Mucosa of rectum (tissue), 2 donors: Measurements from ENCODE around the gene UBE2J2.

ENCODE experiments used
- H3K27ac ChIP-seq, 2 donors: one replicate each; pipeline ENCODE4 v1.7.0; 2013; ENCODE audit warnings: inconsistent platforms in 2 of 2, low read depth in 2 of 2, low read length in 2 of 2
- H3K27me3 ChIP-seq, 2 donors: one replicate each; pipeline ENCODE4 v1.7.0; 2013; ENCODE audit warnings: low read length in 2 of 2; ENCODE audit not compliant: control insufficient read depth in 2 of 2, insufficient read depth in 2 of 2
- H3K36me3 ChIP-seq, 2 donors: one replicate each; pipeline ENCODE4 v1.7.0; 2013; ENCODE audit warnings: low read length in 2 of 2; ENCODE audit not compliant: control insufficient read depth in 2 of 2, insufficient read depth in 2 of 2
- H3K4me1 ChIP-seq, 2 donors: one replicate each; pipeline ENCODE4 v1.7.0; 2013; ENCODE audit warnings: low read length in 2 of 2, mild to moderate bottlenecking in 1 of 2; ENCODE audit not compliant: control insufficient read depth in 2 of 2, insufficient read depth in 2 of 2
- H3K4me3 ChIP-seq, 2 donors: one replicate each; pipeline ENCODE4 v1.7.0; 2013; ENCODE audit warnings: low read length in 2 of 2
- H3K9ac ChIP-seq, 2 donors: one replicate each; pipeline ENCODE4 v1.7.0; 2013; ENCODE audit warnings: low read length in 2 of 2, low read depth in 1 of 2, mild to moderate bottlenecking in 1 of 2
- H3K9me3 ChIP-seq, 2 donors: one replicate each; pipeline ENCODE4 v1.7.0; 2013; ENCODE audit warnings: low read length in 2 of 2; ENCODE audit not compliant: control insufficient read depth in 2 of 2
- donor health status: healthy.
- donor health status: Normal muscosa, but diverticular disease.

The UBE2J2 gene

GRCh38 chr1:1286313-1287261 is 12.9 kb upstream of the UBE2J2 start:
- Histone ChIP-seq H3K27me3 (peaks cover 4 to 28% of the 10 kb centered on the region in 2 donors), H3K27ac (no peak overlapping the region), H3K4me1 (peaks cover 16 to 27% of the 10 kb centered on the region in 2 donors)

GRCh38 chr1:1285611-1286311 is 12.1 kb upstream of the UBE2J2 start:
- Histone ChIP-seq H3K4me3 (no peak overlapping the region), H3K27me3 (peaks cover 4 to 28% of the 10 kb centered on the region in 2 donors), H3K9ac (no peak overlapping the region), H3K36me3 (no peaks in the 10 kb centered on the region), H3K9me3 (no peaks in the 10 kb centered on the region), H3K27ac (no peak overlapping the region), H3K4me1 (peaks cover 16 to 25% of the 10 kb centered on the region in 2 donors)

More at GRCh38 chr1:1286313-1287261, 12.9 kb upstream of the UBE2J2 start:
- H3K9ac ChIP-seq = no peak overlapping the region
- no peaks in the 10 kb centered on the region for H3K9me3 ChIP-seq
- no peak overlapping the region for H3K4me3 ChIP-seq
- H3K36me3 ChIP-seq = no peaks in the 10 kb centered on the region

GRCh38 chr1:1285102-1285571 is 11.5 kb upstream of the UBE2J2 start:
- no peak overlapping the region for H3K9ac ChIP-seq

GRCh38 chr1:1284221-1285101 is 10.8 kb upstream of the UBE2J2 start:
- H3K36me3 ChIP-seq = no peaks in the 10 kb centered on the region
- no peak overlapping the region for H3K27ac ChIP-seq
- no peak overlapping the region for H3K9ac ChIP-seq
- peaks cover 4 to 24% of the 10 kb centered on the region in 2 donors for H3K27me3 ChIP-seq
- no peaks in the 10 kb centered on the region for H3K9me3 ChIP-seq
- H3K4me1 ChIP-seq = peaks cover 16 to 21% of the 10 kb centered on the region in 2 donors
- H3K4me3 ChIP-seq = no peak overlapping the region

More at GRCh38 chr1:1285102-1285571, 11.5 kb upstream of the UBE2J2 start:
- H3K4me3 ChIP-seq = no peak overlapping the region
- no peaks in the 10 kb centered on the region for H3K36me3 ChIP-seq
- peaks cover 4 to 26% of the 10 kb centered on the region in 2 donors for H3K27me3 ChIP-seq
- peaks cover 16 to 21% of the 10 kb centered on the region in 2 donors for H3K4me1 ChIP-seq
- no peak overlapping the region for H3K27ac ChIP-seq
- H3K9me3 ChIP-seq = no peaks in the 10 kb centered on the region

GRCh38 chr1:1283821-1284220 is 10.2 kb upstream of the UBE2J2 start:
- H3K9me3 ChIP-seq = no peaks in the 10 kb centered on the region
- H3K27me3 ChIP-seq = peaks cover 4 to 24% of the 10 kb centered on the region in 2 donors
- H3K27ac ChIP-seq = no peak overlapping the region
- no peak overlapping the region for H3K4me3 ChIP-seq
- H3K9ac ChIP-seq = no peak overlapping the region
- H3K4me1 ChIP-seq = peaks cover 16 to 21% of the 10 kb centered on the region in 2 donors
- H3K36me3 ChIP-seq = no peaks in the 10 kb centered on the region

- Histone ChIP-seq H3K36me3 (no peaks in the 10 kb centered on the region), H3K27me3 (peaks cover 4 to 24% of the 10 kb centered on the region in 2 donors), H3K9me3 (no peaks in the 10 kb centered on the region), H3K4me1 (peaks cover 16 to 21% of the 10 kb centered on the region in 2 donors), H3K27ac (no peak overlapping the region), H3K4me3 (no peak overlapping the region), H3K9ac (no peak overlapping the region)
Measured at GRCh38 chr1:1282998-1283397, 9.3 kb upstream of the UBE2J2 start.

GRCh38 chr1:1281533-1282321 is 8.1 kb upstream of the UBE2J2 start:
- H3K4me3 ChIP-seq = no peak overlapping the region
- no peaks in the 10 kb centered on the region for H3K9me3 ChIP-seq
- H3K36me3 ChIP-seq = no peaks in the 10 kb centered on the region
- peak overlapping the region; percentile 48 to 77 for H3K27ac ChIP-seq
- peak overlapping the region in 1 of 2 donors; percentile 57 for H3K9ac ChIP-seq
- peaks cover under 1 to 13% of the 10 kb centered on the region in 2 donors for H3K27me3 ChIP-seq
- peaks cover 16 to 21% of the 10 kb centered on the region in 2 donors for H3K4me1 ChIP-seq

- H3K27ac ChIP-seq = peak overlapping the region; percentile 48 to 77
Measured at GRCh38 chr1:1280782-1281481, 7.3 kb upstream of the UBE2J2 start.

More at GRCh38 chr1:1280782-1281481, 7.3 kb upstream of the UBE2J2 start:
- H3K9me3 ChIP-seq = no peaks in the 10 kb centered on the region
- H3K9ac ChIP-seq = no peak overlapping the region
- no peak overlapping the region for H3K4me3 ChIP-seq
- H3K36me3 ChIP-seq = no peaks in the 10 kb centered on the region
- peaks cover 16 to 21% of the 10 kb centered on the region in 2 donors for H3K4me1 ChIP-seq
- peaks cover 0 to 5% of the 10 kb centered on the region in 2 donors for H3K27me3 ChIP-seq
